GM20431 (cell line): ENCODE results near the gene SLC22A13.
"Not testable (repeated sequence)": the region's sequence is repeated elsewhere in the genome, so short reads cannot be mapped to it uniquely, and the experiment has no call there.

Experiments used
- in situ Hi-C: fragments of 300-500 bp; cut with MseI, MboI; formaldehyde crosslinking; loops from one replicate; pipeline ENCODE4 v1.15.0; 2020; ENCODE audit warnings: low sequenced_read_pairs; ENCODE audit not compliant: unreplicated experiment

SLC22A13 gene

GRCh38 chr3:38265604-38266307 lies at the start of gene SLC22A13:
TSS of gene SLC22A13 (plus strand) at chr3:38265812. CDS start at chr3:38265861, 49 bp downstream.
- in situ Hi-C loops = no loop called here

- in situ Hi-C loops = no loop called here
These were observed 45.9 kb upstream of the SLC22A13 start for GRCh38 chr3:38219609-38220197.

DNA sequence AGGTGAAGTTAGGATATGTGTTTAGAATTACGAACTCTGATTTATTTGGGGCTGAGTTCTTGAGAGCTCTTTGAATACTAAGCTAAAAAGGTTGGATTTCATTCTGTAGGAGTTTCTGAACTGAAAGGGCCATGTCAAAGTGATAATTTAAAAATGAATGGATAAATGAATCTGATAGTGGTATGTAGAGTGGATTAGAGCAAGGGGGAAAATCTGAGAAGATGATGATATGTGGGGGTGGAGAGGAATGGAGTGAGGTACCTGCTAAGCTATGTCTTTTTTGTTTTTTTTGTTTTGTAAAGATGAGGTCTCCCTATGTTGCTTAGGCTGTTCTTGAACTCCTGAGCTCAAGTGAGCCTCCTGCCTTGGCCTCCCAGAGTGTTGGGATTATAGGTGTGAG lies 44.6 kb upstream of the SLC22A13 start:
- in situ Hi-C loops = no loop called here

DNA sequence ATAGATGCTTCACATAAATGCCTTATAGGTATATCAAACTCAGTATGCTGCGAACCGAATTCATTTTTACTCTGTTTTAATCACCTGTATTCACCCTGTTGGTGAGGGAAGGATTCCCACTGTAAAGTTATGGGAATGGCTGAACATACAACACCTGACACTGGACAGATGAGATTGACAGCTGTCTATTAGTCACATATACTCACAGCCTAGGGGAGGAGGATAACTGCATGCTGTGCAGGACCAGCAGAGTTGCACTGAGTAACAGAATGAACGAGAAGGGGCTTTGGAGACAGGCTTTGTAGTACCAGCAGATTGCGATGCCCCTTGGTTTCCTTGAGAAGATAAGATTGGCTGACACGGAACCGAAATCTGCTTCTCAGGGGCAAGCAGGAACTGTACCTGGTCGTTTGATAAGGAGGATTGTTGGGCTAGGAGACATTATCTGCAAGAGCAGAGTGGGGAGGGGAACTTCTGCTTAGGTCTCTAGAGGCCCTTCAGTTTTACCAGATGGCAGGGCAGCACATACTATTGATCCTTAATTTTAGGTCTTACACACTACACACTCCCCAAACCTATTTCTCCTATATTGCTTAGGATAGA lies 43.5 kb upstream of the SLC22A13 start:
- in situ Hi-C loops = no loop called here

DNA sequence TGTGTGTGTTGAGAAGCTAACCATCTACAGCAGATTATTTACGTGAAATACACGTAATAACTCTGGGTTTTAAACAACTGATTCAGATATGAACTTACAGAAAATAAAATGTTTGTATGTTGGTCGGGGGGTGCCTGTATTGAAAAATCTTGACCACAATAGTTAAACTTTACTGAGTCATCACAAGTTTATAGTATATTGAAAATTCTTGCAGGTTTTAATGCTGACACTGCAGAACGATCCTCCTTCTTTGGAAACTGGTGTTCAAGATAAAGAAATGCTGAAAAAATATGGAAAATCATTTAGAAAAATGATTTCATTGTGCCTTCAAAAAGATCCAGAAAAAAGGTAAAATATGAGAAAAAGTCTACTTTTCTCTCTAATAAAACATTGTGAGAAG lies 41.3 kb upstream of the SLC22A13 start:
- in situ Hi-C loops = no loop called here

GRCh38 chr3:38226273-38226672 lies 39.3 kb upstream of the SLC22A13 start:
- in situ Hi-C loops = no loop called here

DNA sequence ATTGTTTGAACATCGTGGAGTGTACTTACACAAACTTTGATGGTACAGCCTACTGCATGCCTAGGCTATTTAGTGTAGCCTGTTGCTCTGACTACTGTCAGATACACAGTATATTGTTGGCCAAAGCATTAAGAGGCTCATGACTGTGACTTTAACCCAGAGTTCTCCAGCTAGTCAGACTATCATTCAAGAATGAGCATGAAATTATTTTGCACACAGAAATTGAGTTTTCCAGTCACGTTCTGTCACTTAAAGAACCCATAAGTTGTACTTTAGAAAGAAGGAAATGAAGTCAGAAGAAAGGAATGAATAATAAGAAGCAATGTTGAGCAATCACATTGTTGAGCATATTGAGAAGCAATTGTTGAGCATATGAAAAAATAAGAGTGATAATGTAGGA lies 37.6 kb upstream of the SLC22A13 start:
- in situ Hi-C loops = no loop called here

GRCh38 chr3:38229036-38229435 lies 36.6 kb upstream of the SLC22A13 start:
- in situ Hi-C loops = no loop called here

DNA sequence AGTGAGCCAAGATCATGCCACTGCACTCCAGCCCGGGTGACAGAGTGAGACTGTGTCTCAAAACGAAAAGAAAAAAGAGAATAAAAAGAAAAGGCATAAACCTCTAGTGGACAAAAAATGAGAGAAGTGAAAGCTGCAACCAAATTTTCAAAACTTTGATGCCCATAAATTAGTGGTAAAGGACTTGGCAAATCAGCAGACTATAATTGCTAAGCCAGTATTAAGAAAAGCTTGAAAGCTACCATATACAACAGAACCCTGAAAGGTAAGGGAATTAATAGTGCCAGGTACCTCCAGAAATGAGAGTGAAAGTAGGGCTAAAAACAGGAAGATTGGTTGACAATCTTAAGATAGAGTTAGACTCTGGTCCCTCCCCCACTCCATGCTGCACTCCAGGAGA lies 32.9 kb upstream of the SLC22A13 start:
- in situ Hi-C loops = no loop called here

DNA sequence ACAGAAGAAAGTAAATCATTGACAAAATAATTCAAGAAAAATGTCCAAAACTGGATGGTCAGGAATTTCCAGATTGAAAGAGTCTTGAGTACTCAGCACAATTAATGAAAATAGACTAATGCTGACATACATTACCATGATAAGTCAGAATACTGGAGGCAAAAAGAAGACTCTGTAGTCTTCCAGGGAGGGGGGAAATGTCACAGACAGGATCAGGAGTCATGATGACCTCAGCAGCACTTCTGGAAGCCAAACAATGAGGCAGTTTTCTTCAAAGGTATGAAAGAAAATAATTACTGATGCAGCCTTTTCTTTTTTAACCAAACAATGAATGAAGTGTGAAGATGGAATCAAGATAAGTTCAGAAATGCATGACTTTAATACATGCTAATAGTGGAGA lies 30.1 kb upstream of the SLC22A13 start:
- in situ Hi-C loops = no loop called here

DNA sequence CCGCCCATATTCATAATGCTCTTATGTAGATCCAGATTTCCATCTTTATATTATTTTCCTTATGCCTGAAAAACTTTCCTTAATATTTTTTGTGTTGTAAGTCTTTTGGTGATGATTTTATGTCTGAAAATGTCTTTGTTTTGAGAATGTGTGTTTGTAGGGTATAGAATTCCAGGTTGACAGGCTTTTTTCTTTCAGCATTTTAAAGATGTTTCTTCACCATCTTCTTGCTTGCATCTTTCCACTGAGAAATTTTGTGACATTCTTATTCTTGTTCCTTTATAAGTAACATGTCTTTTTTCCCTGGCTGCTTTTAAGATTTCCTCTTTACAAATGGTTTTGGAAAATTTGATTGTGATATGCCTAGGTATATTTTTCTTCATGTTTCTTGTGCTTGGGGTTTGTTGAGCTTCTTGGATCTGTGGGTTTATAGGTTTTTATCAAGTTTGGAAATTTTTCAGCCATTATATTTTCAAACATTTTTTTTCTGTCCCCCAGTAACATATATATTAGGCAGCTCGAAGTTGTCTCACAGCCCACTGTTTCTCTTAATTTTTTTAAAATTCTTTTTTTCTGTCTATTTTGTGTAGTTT lies 27.1 kb upstream of the SLC22A13 start:
- in situ Hi-C loops = no loop called here

DNA sequence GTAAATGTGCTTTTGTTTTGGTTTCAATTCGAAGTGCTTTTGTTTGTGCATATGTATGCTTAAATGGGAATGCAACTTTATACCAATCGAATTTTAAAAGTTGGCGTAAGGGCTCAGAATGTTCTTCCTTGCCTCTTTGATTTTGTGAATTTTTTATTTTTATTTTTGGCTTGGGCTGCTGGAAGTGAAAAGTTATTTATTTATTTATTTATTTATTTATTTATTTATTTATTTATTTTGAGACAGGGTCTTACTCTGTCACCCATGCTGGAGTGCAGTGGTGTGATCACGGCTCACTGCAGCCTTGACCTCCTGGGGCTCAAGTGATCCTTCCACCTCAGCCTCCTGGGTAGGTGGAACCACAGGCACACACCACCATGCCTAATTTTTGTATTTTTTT lies 22.8 kb upstream of the SLC22A13 start:
- in situ Hi-C loops = not testable (repeated sequence)

- in situ Hi-C loops = no loop called here
These were observed 19.7 kb upstream of the SLC22A13 start for GRCh38 chr3:38245930-38246329.

DNA sequence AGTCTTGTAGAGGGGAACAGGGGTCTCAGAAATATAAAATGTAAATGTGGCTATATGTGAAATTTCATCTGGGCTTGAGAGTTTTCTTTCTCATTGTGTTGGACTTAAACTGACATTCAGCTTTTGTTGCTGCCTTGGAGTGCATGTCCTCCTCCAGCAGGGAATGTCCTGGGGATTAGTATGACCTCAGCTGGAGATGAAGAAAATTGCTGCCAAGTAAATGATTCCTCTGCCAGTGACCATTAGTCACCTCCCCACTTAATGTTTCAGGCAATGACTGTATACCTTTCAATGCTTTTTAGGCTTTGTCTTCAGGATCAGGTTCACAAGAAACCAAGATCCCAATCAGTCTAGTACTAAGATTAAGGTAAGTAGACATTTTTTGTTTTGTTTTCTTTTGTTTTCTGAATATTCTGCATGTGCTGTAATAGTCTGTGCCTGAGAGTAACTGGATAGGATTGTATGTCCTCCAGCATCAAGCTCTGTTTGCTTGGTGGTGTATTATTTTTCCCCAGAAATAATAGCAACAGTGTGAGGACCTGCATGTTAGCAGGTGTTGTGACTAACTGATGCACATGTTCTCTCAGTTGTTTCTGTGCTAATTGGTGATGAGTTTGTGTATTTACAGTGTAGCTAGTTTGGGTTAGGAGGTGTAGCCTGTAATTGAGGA lies 18.1 kb upstream of the SLC22A13 start:
- in situ Hi-C loops = no loop called here

DNA sequence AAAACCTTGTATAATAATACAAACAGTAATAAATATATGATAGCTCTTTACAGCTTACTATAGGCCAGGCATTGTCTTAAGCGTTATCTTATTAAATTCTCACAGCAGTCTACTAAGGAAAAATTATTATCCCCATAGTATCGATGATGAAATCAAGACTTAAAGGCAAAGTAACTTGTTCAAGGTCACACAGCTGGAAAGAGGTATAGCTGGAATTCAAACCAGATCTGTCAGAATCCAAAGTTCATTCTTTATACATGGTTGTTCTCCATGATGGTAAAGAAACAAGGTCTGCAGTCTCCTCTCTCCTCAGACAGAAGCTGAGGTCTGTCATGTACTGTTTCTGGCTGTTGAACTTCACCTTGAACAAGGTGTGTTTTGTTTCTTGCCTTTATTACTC lies 15.4 kb upstream of the SLC22A13 start:
- in situ Hi-C loops = no loop called here

GRCh38 chr3:38251197-38251596 lies 14.4 kb upstream of the SLC22A13 start:
- in situ Hi-C loops = no loop called here

DNA sequence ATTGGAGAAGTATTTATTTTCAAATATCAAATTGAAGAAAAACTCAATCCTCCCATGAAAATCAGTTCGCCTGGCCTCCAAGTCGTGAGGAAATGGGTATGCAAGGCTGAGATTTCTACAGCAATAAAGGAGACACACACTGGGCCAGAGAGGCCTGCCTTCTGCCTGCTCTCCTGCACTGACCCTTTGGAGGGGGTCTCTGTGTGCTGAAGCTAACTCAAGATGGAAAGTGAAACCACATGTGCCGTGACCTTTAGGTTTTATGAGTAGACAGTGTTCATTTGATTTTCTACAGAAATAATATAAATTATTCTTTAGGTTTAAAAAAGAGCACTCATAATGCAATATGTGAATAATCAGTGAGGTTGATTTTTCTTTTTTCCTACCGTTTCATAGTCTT lies 11.9 kb upstream of the SLC22A13 start:
- in situ Hi-C loops = no loop called here

DNA sequence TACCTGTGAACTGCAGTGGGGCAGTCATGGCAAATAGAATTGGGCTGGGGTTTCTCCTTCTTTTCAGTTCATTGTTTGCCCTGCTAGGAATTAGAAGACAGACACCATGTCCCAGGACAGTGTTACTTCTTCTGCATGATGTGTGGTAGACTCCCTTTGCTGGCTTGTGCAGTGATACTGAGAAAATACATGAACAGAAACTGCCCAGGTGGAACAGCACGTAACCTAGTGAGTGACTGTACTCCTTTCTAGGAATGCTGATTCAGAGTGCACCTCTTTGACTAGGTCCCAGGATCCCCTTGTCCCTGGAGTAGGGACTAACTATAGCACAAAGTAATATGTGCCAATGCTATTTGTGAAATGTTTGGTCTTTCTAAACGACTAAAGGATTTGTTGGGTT lies 10.7 kb upstream of the SLC22A13 start:
- in situ Hi-C loops = no loop called here

DNA sequence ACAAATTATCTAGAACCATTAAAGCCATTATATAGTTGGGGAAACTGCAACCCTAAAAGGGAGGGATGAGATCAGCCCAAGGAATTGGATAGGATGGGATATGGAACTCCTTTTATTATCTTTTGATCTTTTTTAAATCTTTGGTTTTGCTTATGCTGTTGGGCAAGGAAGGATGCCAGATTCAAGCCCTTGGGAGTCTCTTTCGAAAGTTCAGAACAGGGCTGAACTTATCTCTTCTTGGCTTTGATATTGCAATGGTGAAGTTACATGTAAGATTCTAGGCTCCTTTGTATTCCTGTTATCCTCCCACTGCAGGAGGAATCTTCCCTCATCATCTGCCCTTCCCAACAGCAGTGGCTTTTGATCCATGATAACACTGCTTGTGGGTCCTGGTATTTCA lies 10.0 kb upstream of the SLC22A13 start:
- in situ Hi-C loops = no loop called here

DNA sequence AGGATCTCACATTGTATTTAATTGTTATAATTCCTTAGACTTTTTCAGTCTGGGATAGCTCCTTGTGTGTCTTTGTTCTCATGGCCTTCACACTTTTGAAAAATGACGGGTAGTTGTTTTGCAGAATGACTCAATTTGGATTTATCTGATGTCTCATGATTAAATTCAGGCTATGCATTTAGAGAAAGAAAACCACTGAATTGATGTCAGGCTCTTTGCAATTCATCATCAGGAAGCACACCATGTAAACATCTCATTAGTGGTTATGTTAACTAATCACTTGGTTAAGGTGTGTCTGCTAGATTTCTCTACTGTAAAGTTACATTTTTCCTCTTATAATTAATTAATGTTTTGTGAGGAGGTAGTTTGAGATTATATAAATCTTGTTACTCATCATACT lies 8.0 kb upstream of the SLC22A13 start:
- in situ Hi-C loops = no loop called here

DNA sequence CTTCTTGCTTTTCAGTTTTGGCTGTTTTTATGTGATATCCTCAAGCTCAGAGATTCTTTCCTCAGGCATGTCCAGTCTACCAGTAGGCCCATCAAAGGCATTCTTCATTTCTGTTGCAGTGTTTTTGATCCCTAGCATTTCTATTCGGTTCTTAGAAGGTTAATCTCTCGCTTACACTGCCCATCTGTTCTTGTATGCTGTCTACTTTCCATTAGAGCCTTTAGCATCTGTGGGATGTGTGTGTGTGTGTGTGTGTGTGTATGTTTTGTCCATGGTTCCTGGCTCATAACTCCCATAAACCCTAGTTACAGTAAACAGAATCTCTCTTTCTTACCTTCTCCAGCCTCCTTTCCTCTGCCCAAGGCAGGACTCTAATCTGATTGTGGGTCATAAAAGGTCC lies 5.1 kb upstream of the SLC22A13 start:
- in situ Hi-C loops = no loop called here
